Stomach (tissue), 19 donors: ENCODE measurements around the gene NGLY1. TPM values are rescaled to one million over a fixed set of nuclear protein-coding genes. Genes with fewer than 3 reads are reported as not detected.

Experiments
- DNase-seq, 2 donors: peaks; one replicate each; pipeline versions ENCODE4 v3.0.0 to v3.0.0-alpha.2; 2013 to 2019
- H3K27ac ChIP-seq, 5 donors: fragments of 200-600 bp in 4 of 5; sonication (generic) in 4 of 5; one replicate each; pipeline ENCODE4 v1.5.1; 2013 to 2019; ENCODE audit warnings: mild to moderate bottlenecking in 1 of 5, moderate library complexity in 1 of 5
- H3K27me3 ChIP-seq, 3 donors: fragments of 200-600 bp; sonication (generic); one replicate each; pipeline ENCODE4 v1.5.1; 2017 to 2019; ENCODE audit warnings: mixed run types in 1 of 3
- H3K36me3 ChIP-seq, 4 donors: fragments of 200-600 bp; sonication (generic); 1 replicate in 3 of 4; 2 replicates in 1 of 4; pipeline ENCODE4 v1.5.1; 2016 to 2019
- H3K4me1 ChIP-seq, 4 donors: fragments of 200-600 bp; sonication (generic); one replicate each; pipeline ENCODE4 v1.5.1; 2016 to 2019
- H3K4me3 ChIP-seq, 4 donors: fragments of 200-600 bp; sonication (generic) in 3 of 4; one replicate each; pipeline ENCODE4 v1.5.1; 2016 to 2019; ENCODE audit warnings: mild to moderate bottlenecking in 1 of 4
- H3K9me3 ChIP-seq, 4 donors: fragments of 200-600 bp; sonication (generic); one replicate each; pipeline ENCODE4 v1.5.1; 2016 to 2019
- CTCF ChIP-seq, 7 experiments: fragments of 450-650 bp in 4 of 7; fragments of 200-600 bp in 3 of 7; sonication (generic) in 3 of 7; IDR thresholded peaks; one replicate each; pipeline ENCODE4 v1.5.1; 2016 to 2019; ENCODE audit warnings: antibody characterized with exemption in 7 of 7, control low read depth in 2 of 7, mild to moderate bottlenecking in 1 of 7
- EP300 ChIP-seq: sonication (generic); formaldehyde crosslinking; IDR thresholded peaks from one replicate; pipeline ENCODE4 v1.6.1; 2017; ENCODE audit warnings: antibody characterized with exemption
- POLR2A ChIP-seq, 4 donors: fragments of 450-650 bp; IDR thresholded peaks; one replicate each; pipeline ENCODE4 v1.6.1; 2016; ENCODE audit warnings: antibody characterized with exemption in 4 of 4, control low read depth in 2 of 4, mild to moderate bottlenecking in 1 of 4, moderate library complexity in 1 of 4
- POLR2AphosphoS5 ChIP-seq, 3 donors: sonication (generic); formaldehyde crosslinking; IDR thresholded peaks; one replicate each; pipeline ENCODE4 v1.6.1; 2016; ENCODE audit warnings: antibody characterized with exemption in 3 of 3
- WGBS, 5 donors: extraction: QIAGEN DNeasy Blood & Tissue Kit in 3 of 5; methylation state at CpG; one replicate each; pipeline versions ENCODE4 v1.1.5 to v1.1.7; 2013 to 2018; 5-methylcytosine and 5-hydroxymethylcytosine counted together
- intact Hi-C: fragments of 100-400 bp; cut with DNase I; formaldehyde crosslinking; loops from one replicate; pipeline ENCODE4 v1.15.1; 2023; ENCODE audit warnings: low total_unique reads
- long read RNA-seq, 10 donors: transcript quantifications; one replicate each; lab custom pipeline, GENCODE V29; 2026
- polyA plus RNA-seq, 3 donors: library from polyadenylated mRNA; stranded (reverse); fragments of 200-250 nt; gene quantifications; one replicate each; pipeline ENCODE4 v1.2.3, GENCODE V29; 2013
- total RNA-seq, 5 donors: library from RNA; depleted of rRNA; stranded (reverse); fragments of >200 nt; gene quantifications; one replicate each; pipeline versions ENCODE4 v1.1.0 to v1.2.3, GENCODE V29; 2014 to 2016
- donor health status: healthy with polysubstance abuse.
- donor health status: Bipolar disorder and iron deficiency.
- donor health status: healthy.

The NGLY1 gene, protein sequence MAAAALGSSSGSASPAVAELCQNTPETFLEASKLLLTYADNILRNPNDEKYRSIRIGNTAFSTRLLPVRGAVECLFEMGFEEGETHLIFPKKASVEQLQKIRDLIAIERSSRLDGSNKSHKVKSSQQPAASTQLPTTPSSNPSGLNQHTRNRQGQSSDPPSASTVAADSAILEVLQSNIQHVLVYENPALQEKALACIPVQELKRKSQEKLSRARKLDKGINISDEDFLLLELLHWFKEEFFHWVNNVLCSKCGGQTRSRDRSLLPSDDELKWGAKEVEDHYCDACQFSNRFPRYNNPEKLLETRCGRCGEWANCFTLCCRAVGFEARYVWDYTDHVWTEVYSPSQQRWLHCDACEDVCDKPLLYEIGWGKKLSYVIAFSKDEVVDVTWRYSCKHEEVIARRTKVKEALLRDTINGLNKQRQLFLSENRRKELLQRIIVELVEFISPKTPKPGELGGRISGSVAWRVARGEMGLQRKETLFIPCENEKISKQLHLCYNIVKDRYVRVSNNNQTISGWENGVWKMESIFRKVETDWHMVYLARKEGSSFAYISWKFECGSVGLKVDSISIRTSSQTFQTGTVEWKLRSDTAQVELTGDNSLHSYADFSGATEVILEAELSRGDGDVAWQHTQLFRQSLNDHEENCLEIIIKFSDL
- total RNA-seq: 10 to 100 TPM; 16.8 to 64.8 (median 41.7) TPM
- 10 to 100 TPM; 15.9 to 20.9 (median 20.2) TPM for polyA plus RNA-seq
- long read RNA-seq, donor 1, partial matches to known transcripts: 0 of 1 reads
- long read RNA-seq, donor 1, other reads (novel, unspliced or antisense): 0 of 1 reads
- long read RNA-seq, donor 2, transcript NGLY1-202 (12 exons, 2,473 nt): major isoform, 5 of 5 reads
- long read RNA-seq, donor 2, partial matches to known transcripts: 0 of 5 reads
- long read RNA-seq, donor 2, other reads (novel, unspliced or antisense): 0 of 5 reads
- long read RNA-seq, donor 3, partial matches to known transcripts: 5 of 9 reads
- long read RNA-seq, donor 3, other reads (novel, unspliced or antisense): 0 of 9 reads
- long read RNA-seq, donor 4: 0 reads
- long read RNA-seq, donor 5, transcript NGLY1-202 (12 exons, 2,473 nt): major isoform, 7 of 12 reads
- long read RNA-seq, donor 5, partial matches to known transcripts: 5 of 12 reads
- long read RNA-seq, donor 5, other reads (novel, unspliced or antisense): 0 of 12 reads
- long read RNA-seq, donor 6: 0 reads
- long read RNA-seq, donor 7, transcript NGLY1-202 (12 exons, 2,473 nt): major isoform, 8 of 21 reads
- long read RNA-seq, donor 7, partial matches to known transcripts: 9 of 21 reads
- long read RNA-seq, donor 7, other reads (novel, unspliced or antisense): 0 of 21 reads
- long read RNA-seq, donor 8, transcript NGLY1-202 (12 exons, 2,473 nt): major isoform, 10 of 22 reads
- long read RNA-seq, donor 8, partial matches to known transcripts: 11 of 22 reads
- long read RNA-seq, donor 8, other reads (novel, unspliced or antisense): 0 of 22 reads
- long read RNA-seq, donor 9, partial matches to known transcripts: 8 of 15 reads
- long read RNA-seq, donor 9, other reads (novel, unspliced or antisense): 0 of 15 reads
- long read RNA-seq, donor 10, partial matches to known transcripts: 0 of 3 reads
- long read RNA-seq, donor 10, other reads (novel, unspliced or antisense): 0 of 3 reads

- H3K9me3 ChIP-seq: no peaks in the 10 kb centered on the region
Observed at GRCh38 chr3:25782938-25783660, at the start of gene NGLY1. NGLY1 (minus strand) TSS chr3:25783443; CDS start chr3:25783390, 53 bp downstream.

DNA sequence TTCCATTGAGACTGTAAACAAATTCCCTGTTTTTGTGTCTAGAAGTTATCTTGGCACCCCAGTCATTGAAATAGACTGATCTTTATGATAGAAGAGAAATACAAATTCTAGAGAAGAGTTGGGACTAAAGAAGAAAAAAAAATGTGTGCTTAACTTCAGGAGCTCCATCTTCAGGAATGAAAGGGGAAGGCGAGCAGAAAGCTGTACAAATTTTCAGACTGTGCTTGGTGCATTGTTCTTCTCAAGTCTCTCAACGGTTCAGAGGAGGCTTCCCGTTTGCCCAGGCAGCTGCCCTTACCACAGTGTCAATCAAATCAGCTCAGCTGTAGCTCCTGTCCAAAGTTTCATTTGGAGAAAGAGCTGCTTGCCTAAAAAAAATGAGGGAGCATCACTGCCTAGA lies 48.3 kb upstream of the NGLY1 start:
- intact Hi-C loops: no loop called here
- Histone ChIP-seq H3K4me1 (peaks cover 0 to 4% (median 0%) of the 10 kb centered on the region in 4 donors), H3K27ac (no peak overlapping the region), H3K27me3 (no peaks in the 10 kb centered on the region), H3K9me3 (no peaks in the 10 kb centered on the region), H3K36me3 (no peaks in the 10 kb centered on the region), H3K4me3 (no peak overlapping the region)
- TF ChIP-seq EP300 (no peak), CTCF (IDR thresholded peaks at IDR 0.05) (no peak), POLR2AphosphoS5 (IDR thresholded peaks at IDR 0.05) (no peak), POLR2A (IDR thresholded peaks at IDR 0.05) (no peak)
- DNase-seq: peak in 1 of 2 donors; percentile 41
- WGBS, 5 donors: 2 to 11% (median 6%) methylated on average over 3 of the region's 3 CpGs

More at GRCh38 chr3:25782938-25783660, at the start of gene NGLY1:
- intact Hi-C loops: loop anchor here (5.0 kb wide), 1 partner anchor 121 kb away; the partner anchor contains the start of gene TOP2B
- Histone ChIP-seq H3K36me3 (peaks cover 0 to 4% (median 4%) of the 10 kb centered on the region in 4 donors), H3K27me3 (no peaks in the 10 kb centered on the region), H3K4me3 (peak within 1 kb of the TSS; percentile 82 to 94 (median 89)), H3K4me1 (peaks cover 13 to 36% (median 23%) of the 10 kb centered on the region in 4 donors), H3K27ac (peak within 1 kb of the TSS; percentile 94 to 98 (median 95))
- peak; percentile 89 to 96 for DNase-seq
- 0 to 1% (median 1%) methylated on average over 21 to 71 of the region's 72 CpGs for WGBS, 5 donors
- TF ChIP-seq EP300: no peak
- peak in 3 of 7 experiments; percentile 32 to 67 (median 34) for TF ChIP-seq CTCF (IDR thresholded peaks at IDR 0.05)
- peak; percentile 94 to 98 (median 97) for TF ChIP-seq POLR2AphosphoS5 (IDR thresholded peaks at IDR 0.05)
- TF ChIP-seq POLR2A (IDR thresholded peaks at IDR 0.05): peak in 2 of 4 donors; percentile 39 to 68

DNA sequence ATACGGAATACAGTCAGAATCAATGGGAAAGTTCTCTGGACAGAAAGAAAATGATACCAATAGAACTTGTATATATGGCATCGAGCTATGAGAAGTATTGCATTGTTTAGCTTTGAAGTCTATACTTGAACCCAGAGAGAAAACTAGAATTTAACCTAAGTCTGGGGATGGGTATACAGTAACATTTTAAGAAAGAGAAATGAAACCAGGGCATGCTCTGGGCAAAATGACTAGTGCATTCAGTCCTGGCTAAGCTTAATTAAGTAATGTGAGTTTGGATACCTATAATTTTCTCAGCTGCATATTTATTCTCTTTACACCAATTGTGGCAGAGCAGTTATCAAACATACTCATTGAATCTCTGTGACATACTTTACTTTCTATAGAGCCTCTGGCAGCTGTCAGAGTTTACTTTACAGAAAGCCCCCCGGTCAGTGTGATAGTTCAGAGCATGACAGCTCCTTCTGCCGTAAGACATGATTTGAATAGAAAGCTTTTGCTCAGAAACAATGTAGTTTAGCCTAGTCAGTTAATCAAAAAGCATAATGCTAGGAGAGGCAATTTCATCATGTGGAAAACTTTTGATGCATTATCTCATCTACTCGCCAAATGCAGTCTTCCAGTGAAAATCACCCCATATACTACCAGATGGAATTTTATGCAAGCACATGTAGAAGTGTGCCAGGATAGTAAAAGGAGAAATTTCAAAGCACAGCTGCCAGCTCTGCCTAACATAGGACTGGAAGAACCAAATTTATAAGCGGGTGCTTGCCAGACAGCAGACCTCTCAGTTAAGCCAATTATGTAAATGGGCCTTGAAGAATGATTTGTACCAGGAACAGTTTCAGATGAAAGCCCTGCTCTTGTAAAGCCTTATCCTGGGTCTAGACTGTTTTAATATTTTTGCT lies 47.4 kb upstream of the NGLY1 start:
- DNase-seq: peak in 1 of 2 donors; percentile 29
- TF ChIP-seq POLR2AphosphoS5 (IDR thresholded peaks at IDR 0.05): no peak
- TF ChIP-seq CTCF (IDR thresholded peaks at IDR 0.05): no peak
- no peak for TF ChIP-seq EP300
- no peak for TF ChIP-seq POLR2A (IDR thresholded peaks at IDR 0.05)
- Histone ChIP-seq H3K9me3 (no peaks in the 10 kb centered on the region), H3K36me3 (no peaks in the 10 kb centered on the region), H3K4me1 (peaks cover 0 to 4% (median 0%) of the 10 kb centered on the region in 4 donors), H3K27me3 (no peaks in the 10 kb centered on the region), H3K27ac (no peak overlapping the region), H3K4me3 (no peak overlapping the region)
- intact Hi-C loops: no loop called here
- WGBS, 5 donors: 79 to 82% (median 81%) methylated on average over 6 of the region's 6 CpGs
